HUDEP-2 (cell line): ENCODE results near the gene WWC2.

Source experiments
- DNase-seq, 76 experiments: peaks; one replicate each; lab custom pipeline; 2025; ENCODE audit not compliant: unreplicated experiment in 76 of 76; lab: John Stamatoyannopoulos, UW

WWC2 gene

GRCh38 chr4:183285886-183286285 is 186.8 kb downstream of the WWC2 start:
- no peak for DNase-seq

- no peak for DNase-seq
These were observed 187.7 kb downstream of the WWC2 start for GRCh38 chr4:183286590-183287308.

- DNase-seq: no peak
These were observed 188.2 kb downstream of the WWC2 start for GRCh38 chr4:183287309-183287659.

GRCh38 chr4:183287677-183288076 is 188.6 kb downstream of the WWC2 start:
- DNase-seq: no peak

GRCh38 chr4:183288955-183289354 is 189.9 kb downstream of the WWC2 start:
- DNase-seq: peak in 10 of 76 experiments; percentile 1 to 19 (median 8)

GRCh38 chr4:183289688-183290087 is 190.6 kb downstream of the WWC2 start:
- peak in 28 of 76 experiments; percentile 1 to 38 (median 9) for DNase-seq

- DNase-seq: no peak
These were observed 192.0 kb downstream of the WWC2 start for GRCh38 chr4:183291070-183291469.

- no peak for DNase-seq
These were observed 196.7 kb downstream of the WWC2 start for GRCh38 chr4:183295711-183296110.

- no peak for DNase-seq
These were observed 198.6 kb downstream of the WWC2 start for GRCh38 chr4:183297675-183298074.

- no peak for DNase-seq
These were observed 200.4 kb downstream of the WWC2 start for GRCh38 chr4:183299464-183299863.

GRCh38 chr4:183300070-183300469 is 201.0 kb downstream of the WWC2 start:
- no peak for DNase-seq

GRCh38 chr4:183300655-183301054 is 201.6 kb downstream of the WWC2 start:
- no peak for DNase-seq

GRCh38 chr4:183303301-183303700 is 204.2 kb downstream of the WWC2 start:
- no peak for DNase-seq

GRCh38 chr4:183304067-183304466 is 205.0 kb downstream of the WWC2 start:
- no peak for DNase-seq

GRCh38 chr4:183304538-183304937 is 205.5 kb downstream of the WWC2 start:
- DNase-seq: no peak

- DNase-seq: no peak
These were observed 207.8 kb downstream of the WWC2 start for GRCh38 chr4:183306811-183307210.

- no peak for DNase-seq
These were observed 213.8 kb downstream of the WWC2 start for GRCh38 chr4:183312841-183313240.

GRCh38 chr4:183314336-183314735 is 215.3 kb downstream of the WWC2 start:
- no peak for DNase-seq

- DNase-seq: no peak
These were observed 215.7 kb downstream of the WWC2 start for GRCh38 chr4:183314806-183315205.

GRCh38 chr4:183318656-183319055 is 219.6 kb downstream of the WWC2 start:
- DNase-seq: no peak

GRCh38 chr4:183320211-183321059 is 221.4 kb downstream of the WWC2 start, which contains the start of gene CLDN22:
CLDN22 (minus strand) TSS chr4:183320276; CDS start chr4:183320218, 58 bp downstream.
- DNase-seq: no peak

GRCh38 chr4:183321079-183321478 is 222.0 kb downstream of the WWC2 start:
- no peak for DNase-seq
